Peyer's patch (tissue), 4 donors: ENCODE data around the gene CD82. TPM values are rescaled to one million over a fixed set of nuclear protein-coding genes. Genes with fewer than 3 reads are reported as not detected.

ENCODE experiments used
- DNase-seq, 3 donors: peaks; one replicate each; pipeline ENCODE4 v3.0.0-alpha.2; 2017 to 2019
- H3K27ac ChIP-seq, 4 donors: fragments of 200-600 bp; sonication (generic); one replicate each; pipeline ENCODE4 v1.5.1; 2016 to 2019
- H3K27me3 ChIP-seq, 2 donors: fragments of 200-600 bp; sonication (generic); one replicate each; pipeline ENCODE4 v1.5.1; 2019
- H3K36me3 ChIP-seq, 3 donors: fragments of 200-600 bp; sonication (generic); one replicate each; pipeline ENCODE4 v1.5.1; 2016 to 2019
- H3K4me1 ChIP-seq, 4 donors: fragments of 200-600 bp; sonication (generic); one replicate each; pipeline ENCODE4 v1.5.1; 2016 to 2019
- H3K4me3 ChIP-seq, 4 donors: fragments of 200-600 bp; sonication (generic); 1 replicate in 3 of 4; 2 replicates in 1 of 4; pipeline ENCODE4 v1.5.1; 2016 to 2019; ENCODE audit warnings: mild to moderate bottlenecking in 1 of 4
- H3K9me3 ChIP-seq, 4 donors: fragments of 200-600 bp; sonication (generic); one replicate each; pipeline ENCODE4 v1.5.1; 2016 to 2019; ENCODE audit warnings: mild to moderate bottlenecking in 1 of 4
- POLR2A ChIP-seq, 2 donors: fragments of 450-650 bp; IDR thresholded peaks; one replicate each; pipeline ENCODE4 v1.5.1; 2017; ENCODE audit warnings: antibody characterized with exemption in 2 of 2, mild to moderate bottlenecking in 2 of 2, moderate library complexity in 2 of 2
- total RNA-seq, 4 donors: library from RNA; depleted of rRNA; stranded (reverse); fragments of >200 nt; gene quantifications; one replicate each; pipeline ENCODE4 v1.1.0, GENCODE V29; 2016
- TF ChIP-seq, protein P1 (sequence below), 6 experiments: fragments of 450-650 bp in 4 of 6; fragments of 200-600 bp in 2 of 6; sonication (generic) in 1 of 6; IDR thresholded peaks; one replicate each; pipeline ENCODE4 v1.5.1; 2017 to 2019; ENCODE audit warnings: antibody characterized with exemption in 6 of 6, mild to moderate bottlenecking in 3 of 6, moderate library complexity in 1 of 6

Gene CD82
- total RNA-seq, 4 donors from 2014 or later: 40.4 to 140 (median 78.4) TPM

- peaks cover 0 to 41% (median 3%) of the 10 kb centered on the region in 4 donors for H3K4me1 ChIP-seq
- no peaks in the 10 kb centered on the region for H3K9me3 ChIP-seq
- H3K27me3 ChIP-seq: no peaks in the 10 kb centered on the region
- no peak overlapping the region for H3K4me3 ChIP-seq
- no peak for DNase-seq
- TF ChIP-seq, protein P1, sequence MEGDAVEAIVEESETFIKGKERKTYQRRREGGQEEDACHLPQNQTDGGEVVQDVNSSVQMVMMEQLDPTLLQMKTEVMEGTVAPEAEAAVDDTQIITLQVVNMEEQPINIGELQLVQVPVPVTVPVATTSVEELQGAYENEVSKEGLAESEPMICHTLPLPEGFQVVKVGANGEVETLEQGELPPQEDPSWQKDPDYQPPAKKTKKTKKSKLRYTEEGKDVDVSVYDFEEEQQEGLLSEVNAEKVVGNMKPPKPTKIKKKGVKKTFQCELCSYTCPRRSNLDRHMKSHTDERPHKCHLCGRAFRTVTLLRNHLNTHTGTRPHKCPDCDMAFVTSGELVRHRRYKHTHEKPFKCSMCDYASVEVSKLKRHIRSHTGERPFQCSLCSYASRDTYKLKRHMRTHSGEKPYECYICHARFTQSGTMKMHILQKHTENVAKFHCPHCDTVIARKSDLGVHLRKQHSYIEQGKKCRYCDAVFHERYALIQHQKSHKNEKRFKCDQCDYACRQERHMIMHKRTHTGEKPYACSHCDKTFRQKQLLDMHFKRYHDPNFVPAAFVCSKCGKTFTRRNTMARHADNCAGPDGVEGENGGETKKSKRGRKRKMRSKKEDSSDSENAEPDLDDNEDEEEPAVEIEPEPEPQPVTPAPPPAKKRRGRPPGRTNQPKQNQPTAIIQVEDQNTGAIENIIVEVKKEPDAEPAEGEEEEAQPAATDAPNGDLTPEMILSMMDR (IDR thresholded peaks at IDR 0.05): no peak
- TF ChIP-seq POLR2A (IDR thresholded peaks at IDR 0.05): no peak
- peaks cover 0 to 31% (median 0%) of the 10 kb centered on the region in 3 donors for H3K36me3 ChIP-seq
- H3K27ac ChIP-seq: peak overlapping the region in 1 of 4 donors; percentile 27
These were observed 23.8 kb downstream of the CD82 start for GRCh38 chr11:44589301-44589700.

GRCh38 chr11:44590769-44591168, 25.3 kb downstream of the CD82 start:
- H3K36me3 ChIP-seq: peaks cover 0 to 31% (median 0%) of the 10 kb centered on the region in 3 donors
- no peaks in the 10 kb centered on the region for H3K27me3 ChIP-seq
- peaks cover 0 to 31% (median under 1%) of the 10 kb centered on the region in 4 donors for H3K4me1 ChIP-seq
- H3K4me3 ChIP-seq: no peak overlapping the region
- peak overlapping the region; percentile 35 to 78 (median 54) for H3K27ac ChIP-seq
- no peaks in the 10 kb centered on the region for H3K9me3 ChIP-seq
- no peak for TF ChIP-seq POLR2A (IDR thresholded peaks at IDR 0.05)
- TF ChIP-seq, protein P1 (IDR thresholded peaks at IDR 0.05): no peak
- DNase-seq: no peak

GRCh38 chr11:44591557-44591956, 26.1 kb downstream of the CD82 start:
- Histone ChIP-seq H3K4me1 (peaks cover 0 to 39% (median 9%) of the 10 kb centered on the region in 4 donors), H3K36me3 (peaks cover 0 to 25% (median 0%) of the 10 kb centered on the region in 3 donors), H3K4me3 (no peak overlapping the region), H3K27ac (peak overlapping the region; percentile 35 to 78 (median 54)), H3K9me3 (no peaks in the 10 kb centered on the region), H3K27me3 (no peaks in the 10 kb centered on the region)
- TF ChIP-seq, protein P1 (IDR thresholded peaks at IDR 0.05): no peak
- TF ChIP-seq POLR2A (IDR thresholded peaks at IDR 0.05): no peak
- DNase-seq: no peak

- peaks cover 0 to 47% (median 15%) of the 10 kb centered on the region in 4 donors for H3K4me1 ChIP-seq
- TF ChIP-seq, protein P1 (IDR thresholded peaks at IDR 0.05): no peak
- TF ChIP-seq POLR2A (IDR thresholded peaks at IDR 0.05): no peak
- no peaks in the 10 kb centered on the region for H3K9me3 ChIP-seq
- H3K36me3 ChIP-seq: peaks cover 0 to 19% (median 0%) of the 10 kb centered on the region in 3 donors
- H3K27me3 ChIP-seq: no peaks in the 10 kb centered on the region
- H3K4me3 ChIP-seq: no peak overlapping the region
- H3K27ac ChIP-seq: peak overlapping the region in 2 of 4 donors; percentile 53 to 55
- no peak for DNase-seq
These were observed 26.9 kb downstream of the CD82 start for GRCh38 chr11:44592125-44592940.

DNA sequence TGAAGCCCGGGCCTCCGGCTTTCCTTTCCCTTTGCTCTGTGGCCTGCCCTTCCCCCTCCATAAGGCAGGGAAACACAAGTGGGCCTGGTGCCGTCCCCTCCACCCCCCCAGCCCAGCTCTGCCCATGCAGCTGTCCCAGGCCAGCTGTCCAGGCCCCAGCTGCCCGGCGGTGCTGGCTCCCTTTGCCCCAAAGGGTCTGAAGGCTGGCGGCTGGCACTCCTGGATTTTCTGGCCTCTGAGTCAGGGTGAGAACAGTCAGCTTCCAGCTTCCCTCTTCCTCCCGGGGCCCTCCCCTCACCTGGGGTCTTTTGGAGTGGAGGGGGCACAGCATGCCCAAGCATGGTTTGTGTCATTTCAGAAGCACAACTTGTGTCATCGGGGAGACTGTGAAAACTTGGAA, 27.8 kb downstream of the CD82 start:
- no peak for DNase-seq
- no peak overlapping the region for H3K4me3 ChIP-seq

More for the DNA sequence above, 27.8 kb downstream of the CD82 start:
- H3K27ac ChIP-seq: peak overlapping the region in 2 of 4 donors; percentile 53 to 55
- H3K4me1 ChIP-seq: peaks cover 0 to 52% (median 17%) of the 10 kb centered on the region in 4 donors
- no peaks in the 10 kb centered on the region for H3K27me3 ChIP-seq
- TF ChIP-seq, protein P1 (IDR thresholded peaks at IDR 0.05): no peak
- TF ChIP-seq POLR2A (IDR thresholded peaks at IDR 0.05): no peak
- peaks cover 0 to 10% (median 0%) of the 10 kb centered on the region in 3 donors for H3K36me3 ChIP-seq
- no peaks in the 10 kb centered on the region for H3K9me3 ChIP-seq
